Measurements from ENCODE around the gene POC1A. TPM values are rescaled to one million over a fixed set of nuclear protein-coding genes. Genes with fewer than 3 reads are reported as not detected.

The POC1A gene
- total RNA-seq, 1 experiment from 2014 or later, result 29.0 TPM

DNA sequence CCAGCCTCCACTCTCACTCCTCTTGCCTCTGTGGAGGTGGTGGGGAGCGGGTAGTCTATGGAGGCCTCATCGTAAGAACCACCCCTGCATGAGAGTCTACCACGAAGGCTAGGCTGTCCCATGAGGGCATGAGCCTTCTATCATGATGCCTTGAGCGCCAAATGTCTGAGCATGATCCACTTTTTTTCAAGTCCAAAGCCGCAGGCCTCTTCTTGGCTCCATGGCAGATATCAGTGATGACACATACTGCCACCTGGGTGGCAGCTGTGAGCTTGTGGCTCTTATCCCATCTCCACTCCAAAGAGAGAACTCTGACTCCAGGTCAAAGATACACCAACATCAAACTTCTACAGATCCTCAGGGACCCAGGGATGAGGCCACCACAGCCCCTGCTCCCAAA lies 13.5 kb downstream of the POC1A start:
- Histone ChIP-seq H2AK5ac (ENCODE audit: insufficient read length, low read length) (no peak overlapping the region), H3K27me3 (ENCODE audit: insufficient read depth, low read length) (no peaks in the 10 kb centered on the region), H2BK12ac (ENCODE audit: insufficient read length, low read depth, low read length) (no peak overlapping the region), H4K5ac (ENCODE audit: insufficient read length, low read depth, low read length) (no peak overlapping the region), H3T11ph (ENCODE audit: low read length) (no peak overlapping the region), H4K8ac (replicated peaks; ENCODE audit: insufficient read length, low read depth, low read length) (no peak overlapping the region), H3K14ac (ENCODE audit: insufficient read depth, low read length) (no peak overlapping the region; the same call in 1 of the 2 replicates), H2AFZ (ENCODE audit: low read length) (no peak overlapping the region), H2BK120ac (ENCODE audit: low read depth, low read length, poor library complexity, severe bottlenecking) (no peak overlapping the region), H3K79me2 (ENCODE audit: insufficient read depth, low read length) (no peaks in the 10 kb centered on the region), H2BK20ac (ENCODE audit: low read depth, low read length, poor library complexity, severe bottlenecking) (no peak overlapping the region), H4K20me1 (ENCODE audit: control insufficient read depth, insufficient read depth, insufficient read length) (peaks cover 7% of the 10 kb centered on the region), H3K4ac (ENCODE audit: low read depth, low read length) (no peak overlapping the region), H3K56ac (ENCODE audit: insufficient read length, low read depth, low read length) (no peak overlapping the region), H2BK5ac (ENCODE audit: insufficient read length, low read length) (no peak overlapping the region), H3K23ac (ENCODE audit: insufficient read length, low read depth, low read length) (no peak overlapping the region), H3K4me2 (ENCODE audit: insufficient read depth, insufficient read length, low read length) (no peak overlapping the region), H3K23me2 (ENCODE audit: insufficient read length, low read depth, low read length, poor library complexity, severe bottlenecking) (no peaks in the 10 kb centered on the region), H3K79me1 (ENCODE audit: insufficient read depth, low read depth, low read length, poor library complexity, severe bottlenecking) (no peaks in the 10 kb centered on the region), H3K9ac (ENCODE audit: extremely low read depth, insufficient read length, low read length) (no peak overlapping the region), H3K9me3 (ENCODE audit: control insufficient read depth, low read depth, low read length) (no peaks in the 10 kb centered on the region), H4K91ac (ENCODE audit: insufficient read length, low read depth, low read length) (no peak overlapping the region), H3K4me1 (ENCODE audit: insufficient read depth, low read length) (no peaks in the 10 kb centered on the region), H2BK15ac (ENCODE audit: low read depth, low read length) (no peak overlapping the region), H3K18ac (ENCODE audit: insufficient read length, low read depth, low read length) (no peak overlapping the region), H3K27ac (ENCODE audit: insufficient read length, low read depth, low read length) (no peak overlapping the region)
- Mint-ChIP-seq H3K4me3 (no peak overlapping the region; a peak in 1 of 5 replicates), H3K36me3 (ENCODE audit: insufficient read depth in 1 of 3, low read depth in 3 of 3) (peaks cover 31 to 78% (median 66%) of the 10 kb centered on the region in 3 experiments), H3K27me3 (ENCODE audit: low read depth) (no peaks in the 10 kb centered on the region), H3K9me3 (no peaks in the 10 kb centered on the region; a peak in 1 of 5 replicates), H3K4me1 (peaks cover 3 to 4% of the 10 kb centered on the region in 2 experiments), H3K27ac (peak overlapping the region in 1 of 3 experiments; percentile 39; a peak in 1 of 7 replicates)
- DNase-seq, result no peak
- TF ChIP-seq, protein P1, sequence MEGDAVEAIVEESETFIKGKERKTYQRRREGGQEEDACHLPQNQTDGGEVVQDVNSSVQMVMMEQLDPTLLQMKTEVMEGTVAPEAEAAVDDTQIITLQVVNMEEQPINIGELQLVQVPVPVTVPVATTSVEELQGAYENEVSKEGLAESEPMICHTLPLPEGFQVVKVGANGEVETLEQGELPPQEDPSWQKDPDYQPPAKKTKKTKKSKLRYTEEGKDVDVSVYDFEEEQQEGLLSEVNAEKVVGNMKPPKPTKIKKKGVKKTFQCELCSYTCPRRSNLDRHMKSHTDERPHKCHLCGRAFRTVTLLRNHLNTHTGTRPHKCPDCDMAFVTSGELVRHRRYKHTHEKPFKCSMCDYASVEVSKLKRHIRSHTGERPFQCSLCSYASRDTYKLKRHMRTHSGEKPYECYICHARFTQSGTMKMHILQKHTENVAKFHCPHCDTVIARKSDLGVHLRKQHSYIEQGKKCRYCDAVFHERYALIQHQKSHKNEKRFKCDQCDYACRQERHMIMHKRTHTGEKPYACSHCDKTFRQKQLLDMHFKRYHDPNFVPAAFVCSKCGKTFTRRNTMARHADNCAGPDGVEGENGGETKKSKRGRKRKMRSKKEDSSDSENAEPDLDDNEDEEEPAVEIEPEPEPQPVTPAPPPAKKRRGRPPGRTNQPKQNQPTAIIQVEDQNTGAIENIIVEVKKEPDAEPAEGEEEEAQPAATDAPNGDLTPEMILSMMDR (conservative IDR thresholded peaks at IDR 0.05), result no peak
- no CpG with 5 or more reads among the region's 5 CpGs for WGBS (ENCODE audit: extremely low coverage, insufficient read length, low lambda C conversion rate)

All from H9 (cell line).